ENCODE measurements around the gene KCNIP3.
A peak's percentile ranks its signal among the peaks of the same experiment; 100 is the strongest.
"Not testable (repeated sequence)": the region's sequence is repeated elsewhere in the genome, so short reads cannot be mapped to it uniquely, and the experiment has no call there.

KCNIP3 gene

GRCh38 chr2:95401480-95401879 lies 104.3 kb downstream of the KCNIP3 start:
- no peak for TF ChIP-seq CTCF (conservative IDR thresholded peaks at IDR 0.05; ENCODE audit: low read depth, low read length)
- no peak for DNase-seq (ENCODE audit: low read depth)
- no peak overlapping the region for H3K4me3 ChIP-seq (ENCODE audit: low read depth, low read length)

GRCh38 chr2:95402004-95402369 lies 104.8 kb downstream of the KCNIP3 start:
- H3K4me3 ChIP-seq (ENCODE audit: low read depth, low read length): peak overlapping the region; percentile 98
- DNase-seq (ENCODE audit: low read depth): not testable (repeated sequence)

- peak within 1 kb of the TSS; percentile 98 for H3K4me3 ChIP-seq (ENCODE audit: low read depth, low read length)
- TF ChIP-seq CTCF (conservative IDR thresholded peaks at IDR 0.05; ENCODE audit: low read depth, low read length): no peak
- peak; percentile 86 for DNase-seq (ENCODE audit: low read depth)
These were observed 105.4 kb downstream of the KCNIP3 start, which contains the start of gene FAHD2A for GRCh38 chr2:95402370-95403203. Gene FAHD2A (plus strand): TSS chr2:95402708. CDS start chr2:95405559, 2,851 bp downstream.

GRCh38 chr2:95403204-95403721 lies 106.1 kb downstream of the KCNIP3 start:
- peak overlapping the region; percentile 98 for H3K4me3 ChIP-seq (ENCODE audit: low read depth, low read length)
- peak; percentile 61 for TF ChIP-seq CTCF (conservative IDR thresholded peaks at IDR 0.05; ENCODE audit: low read depth, low read length)
- peak; percentile 57 for DNase-seq (ENCODE audit: low read depth)

- DNase-seq (ENCODE audit: low read depth); H3K4me3 ChIP-seq (ENCODE audit: low read depth, low read length): not testable (repeated sequence)
These were observed 106.7 kb downstream of the KCNIP3 start for GRCh38 chr2:95403824-95404223.

- not testable (repeated sequence) for H3K4me3 ChIP-seq (ENCODE audit: low read depth, low read length); DNase-seq (ENCODE audit: low read depth)
These were observed 107.5 kb downstream of the KCNIP3 start for GRCh38 chr2:95404676-95405075.

- not testable (repeated sequence) for H3K4me3 ChIP-seq (ENCODE audit: low read depth, low read length)
- peak; percentile 27 for DNase-seq (ENCODE audit: low read depth)
These were observed 114.1 kb downstream of the KCNIP3 start for GRCh38 chr2:95411239-95411638.

GRCh38 chr2:95414015-95414594 lies 117.0 kb downstream of the KCNIP3 start:
- peak; percentile 86 for DNase-seq (ENCODE audit: low read depth)
- peak; percentile 82 for TF ChIP-seq CTCF (conservative IDR thresholded peaks at IDR 0.05; ENCODE audit: low read depth, low read length)
- H3K4me3 ChIP-seq (ENCODE audit: low read depth, low read length): not testable (repeated sequence)

- not testable (repeated sequence) for DNase-seq (ENCODE audit: low read depth); H3K4me3 ChIP-seq (ENCODE audit: low read depth, low read length)
These were observed 118.0 kb downstream of the KCNIP3 start for GRCh38 chr2:95415138-95415537.

GRCh38 chr2:95415561-95415960 lies 118.4 kb downstream of the KCNIP3 start:
- H3K4me3 ChIP-seq (ENCODE audit: low read depth, low read length); DNase-seq (ENCODE audit: low read depth): not testable (repeated sequence)

GRCh38 chr2:95427196-95427867 lies 130.2 kb downstream of the KCNIP3 start:
- DNase-seq (ENCODE audit: low read depth); H3K4me3 ChIP-seq (ENCODE audit: low read depth, low read length): not testable (repeated sequence)

- H3K4me3 ChIP-seq (ENCODE audit: low read depth, low read length); DNase-seq (ENCODE audit: low read depth): not testable (repeated sequence)
These were observed 132.8 kb downstream of the KCNIP3 start for GRCh38 chr2:95429748-95430467.

- H3K4me3 ChIP-seq (ENCODE audit: low read depth, low read length); DNase-seq (ENCODE audit: low read depth): not testable (repeated sequence)
These were observed 136.2 kb downstream of the KCNIP3 start for GRCh38 chr2:95433373-95433772.

Measured in choroid plexus epithelial cell (primary cell).